Keratinocyte (primary cell): ENCODE measurements around the gene RAPGEF1. TPM values are rescaled to one million over a fixed set of nuclear protein-coding genes. Genes with fewer than 3 reads are reported as not detected.

Experiments
- DNase-seq: peaks from one replicate; pipeline ENCODE4 v3.0.0-alpha.2; 2011; ENCODE audit warnings: low read depth, missing footprints, low spot score
- FAIRE-seq: peaks from 2 replicates; lab custom pipeline; 2011; peaks lifted over from hg19 to GRCh38; lab: Jason Lieb, UNC
- H2AFZ ChIP-seq: 2 replicates; pipeline ENCODE4 v1.6.0; 2012; ENCODE audit warnings: low read length, control low read depth, inconsistent platforms; ENCODE audit not compliant: control insufficient read depth
- H3K27ac ChIP-seq: 2 replicates; pipeline ENCODE4 v1.5.1; 2011; ENCODE audit warnings: low read length; ENCODE audit not compliant: control insufficient read depth, insufficient read depth
- H3K27me3 ChIP-seq: 3 replicates; pipeline ENCODE4 v1.6.0; 2011; ENCODE audit warnings: low read length; ENCODE audit not compliant: control insufficient read depth, insufficient read depth; ENCODE audit errors: extremely low read depth
- H3K36me3 ChIP-seq, 2 experiments: 2 replicates in 1 of 2; 3 replicates in 1 of 2; pipeline ENCODE4 v1.5.1; 2011; ENCODE audit warnings: low read length in 2 of 2, mild to moderate bottlenecking in 1 of 2; ENCODE audit not compliant: control insufficient read depth in 2 of 2, insufficient read depth in 2 of 2; ENCODE audit errors: extremely low read depth in 1 of 2
- H3K4me1 ChIP-seq: 3 replicates; pipeline ENCODE4 v1.5.1; 2011; ENCODE audit warnings: low read length; ENCODE audit not compliant: control insufficient read depth, insufficient read depth; ENCODE audit errors: extremely low read depth
- H3K4me2 ChIP-seq: 3 replicates; pipeline ENCODE4 v1.6.0; 2011; ENCODE audit warnings: low read depth, low read length; ENCODE audit not compliant: control insufficient read depth, insufficient read depth; ENCODE audit errors: extremely low read depth
- H3K4me3 ChIP-seq, 3 experiments: fragments of 200-600 bp in 1 of 3; sonication (generic) in 1 of 3; 2 replicates in 2 of 3; 3 replicates in 1 of 3; pipeline ENCODE4 v1.5.1; 2011 to 2016; ENCODE audit warnings: low read length in 3 of 3, mild to moderate bottlenecking in 3 of 3, control low read depth in 2 of 3, inconsistent platforms in 1 of 3, low read depth in 1 of 3, mixed read lengths in 1 of 3, mixed run types in 1 of 3, moderate library complexity in 1 of 3; ENCODE audit not compliant: control insufficient read depth in 2 of 3, insufficient read depth in 2 of 3; ENCODE audit errors: extremely low read depth in 1 of 3
- H3K79me2 ChIP-seq: 2 replicates; pipeline ENCODE4 v1.6.0; 2012; ENCODE audit warnings: low read length; ENCODE audit not compliant: control insufficient read depth, insufficient read depth
- H3K9ac ChIP-seq: 3 replicates; pipeline ENCODE4 v1.6.0; 2011; ENCODE audit warnings: low read length; ENCODE audit not compliant: control insufficient read depth, insufficient read depth; ENCODE audit errors: extremely low read depth
- H3K9me1 ChIP-seq: 3 replicates; pipeline ENCODE4 v1.6.0; 2011; ENCODE audit warnings: low read length; ENCODE audit not compliant: control insufficient read depth, insufficient read depth; ENCODE audit errors: extremely low read depth
- H3K9me3 ChIP-seq: 2 replicates; pipeline ENCODE4 v1.5.1; 2012; ENCODE audit warnings: low read depth, low read length; ENCODE audit not compliant: control insufficient read depth
- H4K20me1 ChIP-seq: 3 replicates; pipeline ENCODE4 v1.6.0; 2011; ENCODE audit warnings: low read length; ENCODE audit not compliant: control insufficient read depth, insufficient read depth; ENCODE audit errors: extremely low read depth
- CTCF ChIP-seq, 3 experiments: IDR thresholded peaks in 1 of 3; conservative IDR thresholded peaks in 1 of 3; optimal IDR thresholded peaks in 1 of 3; 2 replicates in 2 of 3; 3 replicates in 1 of 3; pipeline versions ENCODE3 to v1.5.1; 2011; ENCODE audit warnings: low read length in 3 of 3, mild to moderate bottlenecking in 3 of 3, moderate library complexity in 2 of 3, control low read depth in 1 of 3, inconsistent platforms in 1 of 3; ENCODE audit not compliant: insufficient read depth in 2 of 3; ENCODE audit errors: extremely low read depth in 1 of 3
- EZH2 ChIP-seq: IDR thresholded peaks from one replicate; pipeline ENCODE4 v1.6.1; 2012; ENCODE audit warnings: inconsistent platforms, mild to moderate bottlenecking, low read length, moderate library complexity
- dilution Hi-C: fragments of 300-500 bp; cut with MboI; formaldehyde crosslinking; loops from one replicate; pipeline ENCODE4 v1.7.0; 2020; ENCODE audit warnings: low sequenced_read_pairs; ENCODE audit not compliant: extremely low pct_ligation_motif_present
- polyA plus RNA-seq, 5 experiments: library from polyadenylated mRNA; depleted of rRNA in 3 of 5; stranded (reverse) in 3 of 5; stranded (forward) in 1 of 5; unstranded in 1 of 5; fragments of >200 nt; gene quantifications; 1 replicate in 1 of 5; 2 replicates in 3 of 5; 3 replicates in 1 of 5; pipeline versions ENCODE4 v1.2.1 to v1.2.3, GENCODE V29; 2011 to 2012; ENCODE audit warnings: missing spikeins in 2 of 5, low read depth in 1 of 5, low replicate concordance in 1 of 5

RAPGEF1 gene
- polyA plus RNA-seq, 1 donor (not counting 4 experiments of a cell fraction or from before 2014, with no cell fraction given): 18.5 TPM

- H3K4me3 ChIP-seq: no peak overlapping the region
- H3K9me1 ChIP-seq: no peaks in the 10 kb centered on the region
- H3K9me3 ChIP-seq: no peaks in the 10 kb centered on the region
- H3K9ac ChIP-seq: no peak overlapping the region
- H3K27me3 ChIP-seq: no peaks in the 10 kb centered on the region
- TF ChIP-seq CTCF (optimal IDR thresholded peaks at IDR 0.05 in 1 of 3, IDR thresholded peaks at IDR 0.05 in 1 of 3, conservative IDR thresholded peaks at IDR 0.05 in 1 of 3; ENCODE audit: extremely low read depth in 1 of 3, insufficient read depth in 2 of 3, low read length in 3 of 3) (no peak), EZH2 (no peak)
- no peak overlapping the region for H3K4me2 ChIP-seq
- peaks cover 16% of the 10 kb centered on the region for H3K79me2 ChIP-seq
- DNase-seq (peak; percentile 52), FAIRE-seq (no peak)
- H2AFZ ChIP-seq: no peak overlapping the region
- peaks cover 0 to 6% of the 10 kb centered on the region in 2 experiments for H3K36me3 ChIP-seq
- dilution Hi-C loops: no loop called here
- H3K27ac ChIP-seq: no peak overlapping the region
- peaks cover 23% of the 10 kb centered on the region for H3K4me1 ChIP-seq
- H4K20me1 ChIP-seq: no peaks in the 10 kb centered on the region
These were observed 89.6 kb downstream of the RAPGEF1 start for GRCh38 chr9:131650254-131650653.

GRCh38 chr9:131649646-131650045, 90.2 kb downstream of the RAPGEF1 start:
- H2AFZ ChIP-seq: no peak overlapping the region

More at GRCh38 chr9:131649646-131650045, 90.2 kb downstream of the RAPGEF1 start:
- Histone ChIP-seq H3K9me3 (no peaks in the 10 kb centered on the region), H3K4me1 (peaks cover 26% of the 10 kb centered on the region), H3K36me3 (peaks cover 0 to 6% of the 10 kb centered on the region in 2 experiments), H3K27me3 (no peaks in the 10 kb centered on the region), H3K79me2 (peaks cover 12% of the 10 kb centered on the region), H3K9ac (no peak overlapping the region), H3K4me3 (no peak overlapping the region), H3K27ac (no peak overlapping the region), H3K4me2 (no peak overlapping the region), H3K9me1 (no peaks in the 10 kb centered on the region), H4K20me1 (no peaks in the 10 kb centered on the region)
- dilution Hi-C loops: no loop called here
- DNase-seq (no peak), FAIRE-seq (no peak)
- TF ChIP-seq EZH2: no peak
- no peak for TF ChIP-seq CTCF (optimal IDR thresholded peaks at IDR 0.05 in 1 of 3, IDR thresholded peaks at IDR 0.05 in 1 of 3, conservative IDR thresholded peaks at IDR 0.05 in 1 of 3; ENCODE audit: extremely low read depth in 1 of 3, insufficient read depth in 2 of 3, low read length in 3 of 3)
